Adipocyte (in vitro differentiated cells): ENCODE results near the gene SLC35B1.
"Not testable (repeated sequence)": the region's sequence is repeated elsewhere in the genome, so short reads cannot be mapped to it uniquely, and the experiment has no call there.

Experiments used
- DNase-seq: peaks from one replicate; pipeline ENCODE4 v3.0.0-alpha.2; 2015; ENCODE audit warnings: low read depth
- H3K27me3 ChIP-seq: replicated peaks from 2 replicates; pipeline ENCODE4 v1.7.0; 2013; ENCODE audit warnings: mild to moderate bottlenecking, low read length, moderate library complexity; ENCODE audit not compliant: control insufficient read depth, insufficient read depth
- H3K36me3 ChIP-seq: 2 replicates; pipeline ENCODE4 v1.7.0; 2013; ENCODE audit warnings: low read length, mild to moderate bottlenecking, moderate library complexity; ENCODE audit not compliant: control insufficient read depth, insufficient read depth, severe bottlenecking
- H3K4me1 ChIP-seq: 2 replicates; pipeline ENCODE4 v1.7.0; 2013; ENCODE audit warnings: mild to moderate bottlenecking, low read length, moderate library complexity; ENCODE audit not compliant: control insufficient read depth, insufficient read depth
- H3K4me3 ChIP-seq: 2 replicates; pipeline ENCODE4 v1.7.0; 2013; ENCODE audit warnings: mild to moderate bottlenecking, low read length, moderate library complexity
- H3K9ac ChIP-seq: 2 replicates; pipeline ENCODE4 v1.7.0; 2013; ENCODE audit warnings: mild to moderate bottlenecking, low read length, moderate library complexity
- H3K9me3 ChIP-seq: 2 replicates; pipeline ENCODE4 v1.7.0; 2013; ENCODE audit warnings: mild to moderate bottlenecking, low read length, moderate library complexity; ENCODE audit not compliant: control insufficient read depth

SLC35B1 gene

GRCh38 chr17:49730785-49731434, 23.1 kb upstream of the SLC35B1 start:
- Histone ChIP-seq H3K9ac (no peak overlapping the region), H3K36me3 (peaks cover under 1% of the 10 kb centered on the region), H3K9me3 (no peaks in the 10 kb centered on the region), H3K4me3 (no peak overlapping the region), H3K4me1 (peaks cover 19% of the 10 kb centered on the region), H3K27me3 (no peaks in the 10 kb centered on the region)
- no peak for DNase-seq

- Histone ChIP-seq H3K27me3 (no peaks in the 10 kb centered on the region), H3K9me3 (no peaks in the 10 kb centered on the region), H3K9ac (no peak overlapping the region), H3K36me3 (peaks cover 7% of the 10 kb centered on the region), H3K4me1 (peaks cover 19% of the 10 kb centered on the region), H3K4me3 (no peak overlapping the region)
- DNase-seq, result peak; percentile 22
Measured at GRCh38 chr17:49730078-49730784, 22.5 kb upstream of the SLC35B1 start.

- DNase-seq, result no peak
- Histone ChIP-seq H3K9ac (no peak overlapping the region), H3K36me3 (peaks cover 8% of the 10 kb centered on the region), H3K4me3 (no peak overlapping the region), H3K9me3 (no peaks in the 10 kb centered on the region), H3K4me1 (peaks cover 19% of the 10 kb centered on the region), H3K27me3 (no peaks in the 10 kb centered on the region)
Measured at GRCh38 chr17:49729069-49729468, 21.3 kb upstream of the SLC35B1 start.

- Histone ChIP-seq H3K9ac (no peak overlapping the region), H3K27me3 (no peaks in the 10 kb centered on the region), H3K4me1 (peaks cover 25% of the 10 kb centered on the region), H3K4me3 (no peak overlapping the region), H3K36me3 (peaks cover 8% of the 10 kb centered on the region), H3K9me3 (no peaks in the 10 kb centered on the region)
- no peak for DNase-seq
Measured at GRCh38 chr17:49728425-49728824, 20.7 kb upstream of the SLC35B1 start.

GRCh38 chr17:49727380-49727779, 19.6 kb upstream of the SLC35B1 start:
- H3K4me3 ChIP-seq, result no peak overlapping the region
- DNase-seq, result no peak
- no peaks in the 10 kb centered on the region for H3K27me3 ChIP-seq

GRCh38 chr17:49725452-49726130, 17.8 kb upstream of the SLC35B1 start:
- Histone ChIP-seq H3K36me3 (peaks cover 8% of the 10 kb centered on the region), H3K4me1 (peaks cover 21% of the 10 kb centered on the region), H3K27me3 (no peaks in the 10 kb centered on the region), H3K9me3 (no peaks in the 10 kb centered on the region), H3K9ac (no peak overlapping the region), H3K4me3 (no peak overlapping the region)
- no peak for DNase-seq

More at GRCh38 chr17:49727380-49727779, 19.6 kb upstream of the SLC35B1 start:
- Histone ChIP-seq H3K36me3 (peaks cover 8% of the 10 kb centered on the region), H3K9ac (no peak overlapping the region), H3K4me1 (peaks cover 30% of the 10 kb centered on the region), H3K9me3 (no peaks in the 10 kb centered on the region)

- H3K9me3 ChIP-seq, H3K9ac ChIP-seq, H3K27me3 ChIP-seq, H3K4me3 ChIP-seq, DNase-seq: not testable (repeated sequence)
- peaks cover 11% of the 10 kb centered on the region for H3K4me1 ChIP-seq
- peaks cover 18% of the 10 kb centered on the region for H3K36me3 ChIP-seq
Measured at GRCh38 chr17:49724552-49724951, 16.8 kb upstream of the SLC35B1 start.

- no peaks in the 10 kb centered on the region for H3K9me3 ChIP-seq
- H3K9ac ChIP-seq, result peak overlapping the region; percentile 7
- H3K27me3 ChIP-seq, result no peaks in the 10 kb centered on the region
- H3K36me3 ChIP-seq, result peaks cover 24% of the 10 kb centered on the region
- H3K4me1 ChIP-seq, result peaks cover 11% of the 10 kb centered on the region
- no peak for DNase-seq
- H3K4me3 ChIP-seq, result no peak overlapping the region
Measured at GRCh38 chr17:49723423-49723822, 15.7 kb upstream of the SLC35B1 start.

- Histone ChIP-seq H3K4me3 (no peak overlapping the region), H3K9me3 (no peaks in the 10 kb centered on the region), H3K4me1 (peaks cover 11% of the 10 kb centered on the region), H3K36me3 (peaks cover 36% of the 10 kb centered on the region), H3K9ac (no peak overlapping the region), H3K27me3 (no peaks in the 10 kb centered on the region)
- DNase-seq, result no peak
Measured at GRCh38 chr17:49722066-49722465, 14.3 kb upstream of the SLC35B1 start.

- Histone ChIP-seq H3K9me3 (no peaks in the 10 kb centered on the region), H3K9ac (no peak overlapping the region), H3K4me3 (no peak overlapping the region), H3K27me3 (no peaks in the 10 kb centered on the region), H3K4me1 (no peaks in the 10 kb centered on the region), H3K36me3 (peaks cover 56% of the 10 kb centered on the region)
- DNase-seq, result no peak
Measured at GRCh38 chr17:49717371-49717861, 9.7 kb upstream of the SLC35B1 start.

- Histone ChIP-seq H3K4me1 (no peaks in the 10 kb centered on the region), H3K9me3 (no peaks in the 10 kb centered on the region), H3K27me3 (no peaks in the 10 kb centered on the region), H3K36me3 (peaks cover 56% of the 10 kb centered on the region), H3K4me3 (no peak overlapping the region), H3K9ac (no peak overlapping the region)
- DNase-seq, result no peak
Measured at GRCh38 chr17:49716668-49717364, 9.1 kb upstream of the SLC35B1 start.
